HepG2 (cell line): ENCODE measurements around the gene ABCE1. TPM values are rescaled to one million over a fixed set of nuclear protein-coding genes. Genes with fewer than 3 reads are reported as not detected.

Experiments
- ATAC-seq: fragments of 200-7000 bp; cut with Tn5 transposase; 3 replicates; pipeline ENCODE4 v1.9.1; 2020; ENCODE audit warnings: mild to moderate bottlenecking, moderate library complexity
- BruUV-seq: library from RNA; stranded (reverse); fragments of 400-500 nt; replicated peaks from 2 replicates; lab custom pipeline; 2021; lab: Mats Ljungman, UMichigan
- CTCF ChIA-PET: fragments of 300-600 bp; formaldehyde crosslinking; extraction: SDS; loops from one replicate; lab custom pipeline; 2021; ENCODE audit warnings: low total read pairs, inconsistent platforms, low intra/inter-chr PET ratio; lab: Yijun Ruan, JAX
- POLR2A ChIA-PET: fragments of 350-600 bp; sonication (Branson Sonifier 250); formaldehyde crosslinking; loops from one replicate; lab custom pipeline; 2020; ENCODE audit warnings: antibody characterized with exemption, inconsistent platforms; lab: Yijun Ruan, JAX
- DNase-seq: peaks from one replicate; pipeline ENCODE4 v3.0.0-alpha.2; 2015; ENCODE audit warnings: low spot score
- FAIRE-seq: peaks from 3 replicates; lab custom pipeline; 2011; peaks lifted over from hg19 to GRCh38; lab: Jason Lieb, UNC
- H2AFZ ChIP-seq: one replicate; pipeline ENCODE4 v1.6.1; 2011; ENCODE audit warnings: low read length, inconsistent platforms
- H3K27ac ChIP-seq: fragments of 300-600 bp; 3 replicates; pipeline ENCODE4 v1.8.0; 2011; ENCODE audit warnings: mixed run types, mild to moderate bottlenecking, mixed read lengths, low read length, inconsistent platforms; ENCODE audit not compliant: insufficient read depth; ENCODE audit errors: extremely low read length
- H3K27me3 ChIP-seq, 2 experiments: fragments of 200-600 bp in 1 of 2; 2 replicates in 1 of 2; 3 replicates in 1 of 2; pipeline versions ENCODE4 v1.6.0 to v1.8.0; 2011; ENCODE audit warnings: low read length in 2 of 2, mild to moderate bottlenecking in 2 of 2, moderate library complexity in 2 of 2, inconsistent platforms in 1 of 2; ENCODE audit not compliant: insufficient read depth in 2 of 2, control insufficient read depth in 1 of 2
- H3K36me3 ChIP-seq, 2 experiments: fragments of 200-600 bp in 1 of 2; replicated peaks in 1 of 2; 2 replicates in 1 of 2; 3 replicates in 1 of 2; pipeline versions ENCODE4 v1.5.1 to v1.8.0; 2011; ENCODE audit warnings: low read length in 2 of 2, inconsistent platforms in 1 of 2; ENCODE audit not compliant: insufficient read depth in 2 of 2, control insufficient read depth in 1 of 2
- H3K4me1 ChIP-seq: 2 replicates; pipeline ENCODE4 v1.5.1; 2012; ENCODE audit warnings: low read length, inconsistent platforms; ENCODE audit not compliant: insufficient read depth
- H3K4me2 ChIP-seq: 2 replicates; pipeline ENCODE4 v1.6.0; 2011; ENCODE audit warnings: low read depth, low read length, inconsistent platforms
- H3K4me3 ChIP-seq, 3 experiments: fragments of 200-600 bp in 1 of 3; sonication (generic), shearing (Covaris generic) in 1 of 3; replicated peaks in 1 of 3; 2 replicates each; pipeline ENCODE4 v1.5.1; 2011 to 2016; ENCODE audit warnings: low read length in 3 of 3, inconsistent platforms in 2 of 3, low read depth in 2 of 3, mild to moderate bottlenecking in 2 of 3, control low read depth in 1 of 3, mixed read lengths in 1 of 3; ENCODE audit not compliant: insufficient read depth in 1 of 3
- H3K79me2 ChIP-seq: one replicate; pipeline ENCODE4 v1.6.1; 2011; ENCODE audit warnings: low read length, inconsistent platforms; ENCODE audit not compliant: insufficient read depth
- H3K9ac ChIP-seq: 2 replicates; pipeline ENCODE4 v1.6.0; 2011; ENCODE audit warnings: mild to moderate bottlenecking, low read depth, low read length, inconsistent platforms; ENCODE audit not compliant: insufficient read depth
- H3K9me3 ChIP-seq: 2 replicates; pipeline ENCODE4 v1.5.1; 2012; ENCODE audit warnings: mild to moderate bottlenecking, low read length
- H4K20me1 ChIP-seq: 2 replicates; pipeline ENCODE4 v1.6.0; 2011; ENCODE audit warnings: inconsistent platforms, mild to moderate bottlenecking, low read length, moderate library complexity; ENCODE audit not compliant: insufficient read depth
- ATF3 ChIP-seq: sonication (generic); formaldehyde crosslinking; IDR thresholded peaks from 2 replicates; pipeline ENCODE4 v1.4.0; 2020; ENCODE audit warnings: missing genetic modification reagents
- CENPT ChIP-seq: sonication (generic); formaldehyde crosslinking; IDR thresholded peaks from 2 replicates; pipeline ENCODE4 v1.8.0; 2022; ENCODE audit warnings: low read depth, mild to moderate bottlenecking, moderate library complexity, missing genetic modification reagents
- CSRNP2 ChIP-seq: sonication (generic); formaldehyde crosslinking; conservative IDR thresholded peaks from 2 replicates; pipeline ENCODE4 v1.8.0; 2022; ENCODE audit warnings: low read depth, missing genetic modification reagents
- E2F1 ChIP-seq: sonication (generic); formaldehyde crosslinking; IDR thresholded peaks from 2 replicates; pipeline ENCODE4 v1.5.0; 2020; ENCODE audit warnings: missing genetic modification reagents
- FOXK1 ChIP-seq: sonication (generic); formaldehyde crosslinking; IDR thresholded peaks from 2 replicates; pipeline ENCODE4 v1.4.0; 2020; ENCODE audit warnings: low read depth, missing genetic modification reagents, borderline replicate concordance
- NCOA1 ChIP-seq: sonication (generic); formaldehyde crosslinking; IDR thresholded peaks from 2 replicates; pipeline ENCODE4 v1.9.0; 2021; ENCODE audit warnings: missing genetic modification reagents
- SRSF1 ChIP-seq: fragments of 200-400 bp; formaldehyde crosslinking; optimal IDR thresholded peaks from 2 replicates; pipeline ENCODE3; 2017; ENCODE audit warnings: mild to moderate bottlenecking, low read depth, low read length, moderate library complexity
- USF2 ChIP-seq, 2 experiments: sonication (generic) in 1 of 2; formaldehyde crosslinking in 1 of 2; IDR thresholded peaks; 2 replicates each; pipeline versions ENCODE4 v1.5.1 to v1.6.1; 2011 to 2020; ENCODE audit warnings: borderline replicate concordance in 1 of 2, low read depth in 1 of 2, low read length in 1 of 2, mild to moderate bottlenecking in 1 of 2, missing genetic modification reagents in 1 of 2, moderate library complexity in 1 of 2
- ZBTB3 ChIP-seq: sonication (generic); formaldehyde crosslinking; IDR thresholded peaks from 2 replicates; pipeline ENCODE4 v1.4.0; 2020; ENCODE audit warnings: low read depth, mild to moderate bottlenecking, moderate library complexity, missing genetic modification reagents, borderline replicate concordance
- ZNF619 ChIP-seq: sonication (generic); formaldehyde crosslinking; IDR thresholded peaks from 2 replicates; pipeline ENCODE4 v1.4.0; 2020; ENCODE audit warnings: mild to moderate bottlenecking, missing genetic modification reagents
- WGBS: methylation state at CpG from one replicate; pipeline ENCODE4 v1.1.6; 2017; ENCODE audit warnings: low lambda C conversion rate; 5-methylcytosine and 5-hydroxymethylcytosine counted together
- in situ Hi-C: cut with HindIII; loops from 2 replicates; pipeline ENCODE4 v1.10.0; 2017; ENCODE audit warnings: low pct_unique_long_range_greater_than_20kb; ENCODE audit not compliant: extremely low pct_ligation_motif_present
- intact Hi-C: fragments of 100-400 bp; cut with micrococcal nuclease; formaldehyde crosslinking; loops from one replicate; pipeline ENCODE4 v1.10.0; 2022; ENCODE audit not compliant: unreplicated experiment
- polyA plus RNA-seq, 8 experiments: library from polyadenylated mRNA; depleted of rRNA in 3 of 8; stranded (reverse) in 7 of 8; unstranded in 1 of 8; fragments of >200 nt; fragmentation: Illumina TruSeq in 4 of 8; extraction: Trizol in 4 of 8; gene quantifications; 2 replicates each; pipeline versions ENCODE4 v1.2.1 to v1.2.3, GENCODE V29; 2011 to 2016; ENCODE audit warnings: low read depth in 4 of 8, missing spikeins in 1 of 8, mixed read lengths in 1 of 8; ENCODE audit not compliant: insufficient read depth in 1 of 8
- total RNA-seq, 5 experiments: library from RNA; depleted of rRNA; stranded (reverse); fragments of >200 nt; fragmentation: Illumina TruSeq; extraction: Trizol; gene quantifications; 2 replicates each; pipeline ENCODE4 v1.2.3, GENCODE V29; 2016; ENCODE audit warnings: low read depth in 1 of 5
- TF ChIP-seq, protein P1 (sequence below): sonication (generic); formaldehyde crosslinking; IDR thresholded peaks from 2 replicates; pipeline ENCODE4 v1.5.0; 2020; ENCODE audit warnings: missing genetic modification reagents

ABCE1 gene
- total and polyA plus RNA-seq, 2 of the 13 experiments (the other 11 are each of a cell fraction or from before 2014, with no cell fraction given): 50.8 to 139 TPM

- Histone ChIP-seq H3K9me3 (no peaks in the 10 kb centered on the region), H4K20me1 (no peaks in the 10 kb centered on the region; the same call in 1 of the 2 replicates), H3K4me1 (peaks cover 15% of the 10 kb centered on the region), H3K79me2 (peaks cover 30% of the 10 kb centered on the region), H2AFZ (no peak overlapping the region), H3K27me3 (no peaks in the 10 kb centered on the region), H3K9ac (no peak overlapping the region), H3K4me3 (no peak overlapping the region), H3K36me3 (peaks cover 12 to 66% of the 10 kb centered on the region in 2 experiments), H3K27ac (no peak overlapping the region), H3K4me2 (no peak overlapping the region)
- DNase-seq: no peak
- 100% methylated on average over 1 of the region's 1 CpG for WGBS
- ChIA-PET CTCF (no interaction called here), POLR2A (no interaction called here)
- in situ Hi-C loops: no loop called here
- intact Hi-C loops: no loop called here
- FAIRE-seq: no peak
- BruUV-seq: no TSS peak
- no peak for ATAC-seq
- TF ChIP-seq CENPT (CRISPR knock-in tag) (no peak), ZNF619 (CRISPR knock-in tag) (no peak), E2F1 (CRISPR knock-in tag) (no peak), ZBTB3 (CRISPR knock-in tag) (no peak), NCOA1 (CRISPR knock-in tag) (no peak), FOXK1 (CRISPR knock-in tag) (no peak), ATF3 (no peak), CSRNP2 (CRISPR knock-in tag) (no peak), SRSF1 (no peak), USF2 (IDR thresholded peaks at IDR 0.05; ENCODE audit: low read depth, low read length) (no peak), USF2 (CRISPR knock-in tag; IDR thresholded peaks at IDR 0.05; ENCODE audit: borderline replicate concordance) (no peak)
- TF ChIP-seq, protein P1, sequence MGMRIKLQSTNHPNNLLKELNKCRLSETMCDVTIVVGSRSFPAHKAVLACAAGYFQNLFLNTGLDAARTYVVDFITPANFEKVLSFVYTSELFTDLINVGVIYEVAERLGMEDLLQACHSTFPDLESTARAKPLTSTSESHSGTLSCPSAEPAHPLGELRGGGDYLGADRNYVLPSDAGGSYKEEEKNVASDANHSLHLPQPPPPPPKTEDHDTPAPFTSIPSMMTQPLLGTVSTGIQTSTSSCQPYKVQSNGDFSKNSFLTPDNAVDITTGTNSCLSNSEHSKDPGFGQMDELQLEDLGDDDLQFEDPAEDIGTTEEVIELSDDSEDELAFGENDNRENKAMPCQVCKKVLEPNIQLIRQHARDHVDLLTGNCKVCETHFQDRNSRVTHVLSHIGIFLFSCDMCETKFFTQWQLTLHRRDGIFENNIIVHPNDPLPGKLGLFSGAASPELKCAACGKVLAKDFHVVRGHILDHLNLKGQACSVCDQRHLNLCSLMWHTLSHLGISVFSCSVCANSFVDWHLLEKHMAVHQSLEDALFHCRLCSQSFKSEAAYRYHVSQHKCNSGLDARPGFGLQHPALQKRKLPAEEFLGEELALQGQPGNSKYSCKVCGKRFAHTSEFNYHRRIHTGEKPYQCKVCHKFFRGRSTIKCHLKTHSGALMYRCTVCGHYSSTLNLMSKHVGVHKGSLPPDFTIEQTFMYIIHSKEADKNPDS (CRISPR knock-in tag): no peak
These were observed 72.1 kb downstream of the ABCE1 start for GRCh38 chr4:145170223-145170622.
